Coronary artery (tissue), 2 donors: ENCODE measurements around the gene SMARCB1.

Experiments used
- DNase-seq: peaks from one replicate; pipeline ENCODE4 v3.0.0-alpha.2; 2017; ENCODE audit warnings: low spot score
- H3K27ac ChIP-seq, 2 donors: fragments of 200-600 bp; sonication (generic); one replicate each; pipeline ENCODE4 v1.5.1; 2016 to 2019
- H3K4me3 ChIP-seq: fragments of 200-600 bp; sonication (generic); 2 replicates; pipeline ENCODE4 v1.5.1; 2016; ENCODE audit warnings: mild to moderate bottlenecking, moderate library complexity
- TF ChIP-seq, protein P1 (sequence below): fragments of 200-600 bp; sonication (generic); IDR thresholded peaks from one replicate; pipeline ENCODE4 v1.5.1; 2019; ENCODE audit warnings: antibody characterized with exemption

SMARCB1 gene

DNA sequence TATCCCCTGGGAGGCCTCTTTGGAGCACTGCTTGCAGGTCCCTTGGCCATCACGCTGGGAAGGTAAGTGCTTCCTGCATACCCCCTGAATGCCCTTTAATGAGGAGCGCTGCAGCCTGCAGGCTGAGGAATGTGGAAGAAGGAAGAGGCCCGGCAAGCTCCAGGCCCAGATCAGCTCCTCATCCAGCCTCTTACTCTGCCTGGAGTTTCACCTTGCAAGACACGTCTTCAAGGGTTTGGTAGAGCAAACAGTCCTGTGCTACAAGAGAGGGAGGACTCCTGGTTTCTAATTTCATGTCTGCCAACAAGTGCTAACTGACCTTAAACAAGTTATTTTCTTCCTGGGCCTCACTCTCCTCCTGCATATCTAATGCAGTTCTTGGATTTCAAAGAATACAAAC, 81.8 kb downstream of the SMARCB1 start:
- DNase-seq, result no peak
- no peak overlapping the region for H3K27ac ChIP-seq
- no peak overlapping the region for H3K4me3 ChIP-seq
- TF ChIP-seq, protein P1, sequence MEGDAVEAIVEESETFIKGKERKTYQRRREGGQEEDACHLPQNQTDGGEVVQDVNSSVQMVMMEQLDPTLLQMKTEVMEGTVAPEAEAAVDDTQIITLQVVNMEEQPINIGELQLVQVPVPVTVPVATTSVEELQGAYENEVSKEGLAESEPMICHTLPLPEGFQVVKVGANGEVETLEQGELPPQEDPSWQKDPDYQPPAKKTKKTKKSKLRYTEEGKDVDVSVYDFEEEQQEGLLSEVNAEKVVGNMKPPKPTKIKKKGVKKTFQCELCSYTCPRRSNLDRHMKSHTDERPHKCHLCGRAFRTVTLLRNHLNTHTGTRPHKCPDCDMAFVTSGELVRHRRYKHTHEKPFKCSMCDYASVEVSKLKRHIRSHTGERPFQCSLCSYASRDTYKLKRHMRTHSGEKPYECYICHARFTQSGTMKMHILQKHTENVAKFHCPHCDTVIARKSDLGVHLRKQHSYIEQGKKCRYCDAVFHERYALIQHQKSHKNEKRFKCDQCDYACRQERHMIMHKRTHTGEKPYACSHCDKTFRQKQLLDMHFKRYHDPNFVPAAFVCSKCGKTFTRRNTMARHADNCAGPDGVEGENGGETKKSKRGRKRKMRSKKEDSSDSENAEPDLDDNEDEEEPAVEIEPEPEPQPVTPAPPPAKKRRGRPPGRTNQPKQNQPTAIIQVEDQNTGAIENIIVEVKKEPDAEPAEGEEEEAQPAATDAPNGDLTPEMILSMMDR, result no peak

DNA sequence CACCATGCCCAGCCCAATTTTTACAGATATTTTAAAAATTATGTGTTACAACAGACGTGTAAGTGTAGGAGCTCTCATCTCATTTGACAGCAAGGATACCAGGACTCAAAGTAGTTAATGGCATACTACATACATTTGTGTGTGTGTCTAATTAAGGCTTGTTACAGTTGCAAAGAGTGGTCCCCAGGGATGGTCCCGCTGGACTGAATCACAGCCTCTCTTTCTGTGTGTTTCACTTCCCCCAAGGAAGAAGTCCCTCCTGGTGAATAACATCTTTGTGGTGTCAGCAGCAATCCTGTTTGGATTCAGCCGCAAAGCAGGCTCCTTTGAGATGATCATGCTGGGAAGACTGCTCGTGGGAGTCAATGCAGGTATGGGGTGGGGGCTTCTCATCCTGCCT, 88.1 kb downstream of the SMARCB1 start:
- TF ChIP-seq, protein P1, result no peak
- no peak for DNase-seq
- no peak overlapping the region for H3K4me3 ChIP-seq
- no peak overlapping the region for H3K27ac ChIP-seq

DNA sequence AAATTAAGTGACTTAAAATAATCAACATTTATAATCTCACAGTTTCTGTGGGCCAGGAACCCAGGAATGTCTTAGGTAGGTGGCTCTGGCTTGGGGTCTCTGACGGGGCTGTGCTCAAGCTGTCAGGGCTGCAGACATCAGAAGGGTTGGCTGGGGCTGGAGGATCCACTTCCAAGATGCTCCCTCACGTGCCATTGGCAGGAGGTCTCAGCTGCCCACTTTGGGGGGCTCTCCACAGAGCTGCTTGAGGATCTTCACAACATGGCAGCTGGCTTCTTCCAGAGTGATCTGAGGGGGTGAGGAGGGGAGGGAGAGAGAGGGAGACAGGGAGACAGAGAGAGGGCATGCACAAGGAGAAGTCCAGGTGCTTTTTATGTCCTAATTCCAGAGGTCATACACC, 89.0 kb downstream of the SMARCB1 start:
- no peak overlapping the region for H3K27ac ChIP-seq
- TF ChIP-seq, protein P1, result no peak
- H3K4me3 ChIP-seq, result no peak overlapping the region
- DNase-seq, result no peak

DNA sequence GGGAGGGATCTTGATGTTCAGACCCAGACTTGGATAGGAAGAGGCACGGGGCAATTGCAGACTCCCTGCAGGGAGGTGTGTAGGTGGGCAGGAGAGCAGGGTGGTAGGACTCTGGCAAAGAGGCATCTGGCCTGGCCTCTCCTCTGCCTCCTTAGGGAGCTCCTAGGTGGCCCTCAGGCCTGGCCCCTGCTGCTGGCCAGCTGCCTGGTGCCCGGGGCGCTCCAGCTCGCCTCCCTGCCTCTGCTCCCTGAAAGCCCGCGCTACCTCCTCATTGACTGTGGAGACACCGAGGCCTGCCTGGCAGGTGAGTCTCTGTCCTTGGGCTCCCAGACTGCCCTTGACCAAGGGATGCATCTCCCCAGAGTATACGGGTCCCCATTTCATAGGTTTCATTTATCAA, 90.8 kb downstream of the SMARCB1 start:
- TF ChIP-seq, protein P1, result no peak
- no peak overlapping the region for H3K4me3 ChIP-seq
- H3K27ac ChIP-seq, result no peak overlapping the region
- DNase-seq, result no peak

DNA sequence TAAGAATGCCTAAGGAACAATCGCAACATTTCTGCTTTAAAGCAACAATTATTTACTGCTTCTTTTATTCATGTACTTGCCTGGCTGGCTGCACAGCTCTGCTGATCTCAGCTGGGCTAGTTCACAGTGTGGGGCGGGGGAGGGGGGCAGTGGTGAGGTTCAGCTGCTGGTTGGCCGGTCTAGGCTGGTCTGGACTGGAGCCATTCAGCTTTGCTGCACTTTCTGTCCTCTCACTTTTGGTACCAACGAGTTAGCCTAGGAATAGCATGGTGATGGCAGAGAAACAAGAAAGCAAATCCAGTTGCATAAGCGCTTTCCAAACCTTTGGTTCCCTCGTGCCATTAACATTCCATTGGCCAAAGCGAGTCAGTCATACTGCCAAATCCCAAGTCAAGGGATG, 91.5 kb downstream of the SMARCB1 start:
- H3K27ac ChIP-seq, result no peak overlapping the region
- DNase-seq, result no peak
- H3K4me3 ChIP-seq, result no peak overlapping the region
- TF ChIP-seq, protein P1, result no peak

DNA sequence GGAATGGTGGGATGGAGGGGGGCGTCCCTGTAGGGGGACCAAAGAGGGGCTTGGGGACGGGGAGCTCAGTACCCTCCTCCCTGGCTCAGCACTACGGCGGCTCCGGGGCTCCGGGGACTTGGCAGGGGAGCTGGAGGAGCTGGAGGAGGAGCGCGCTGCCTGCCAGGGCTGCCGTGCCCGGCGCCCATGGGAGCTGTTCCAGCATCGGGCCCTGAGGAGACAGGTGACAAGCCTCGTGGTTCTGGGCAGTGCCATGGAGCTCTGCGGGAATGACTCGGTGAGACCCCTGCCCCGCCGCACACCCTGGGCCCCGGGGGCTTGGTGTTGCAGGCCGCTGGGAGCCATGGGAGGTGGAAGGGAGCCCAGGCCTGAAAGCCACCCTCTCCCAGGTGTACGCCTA, 95.6 kb downstream of the SMARCB1 start:
- Histone ChIP-seq H3K4me3 (no peak overlapping the region), H3K27ac (no peak overlapping the region)
- TF ChIP-seq, protein P1, result no peak
- no peak for DNase-seq

DNA sequence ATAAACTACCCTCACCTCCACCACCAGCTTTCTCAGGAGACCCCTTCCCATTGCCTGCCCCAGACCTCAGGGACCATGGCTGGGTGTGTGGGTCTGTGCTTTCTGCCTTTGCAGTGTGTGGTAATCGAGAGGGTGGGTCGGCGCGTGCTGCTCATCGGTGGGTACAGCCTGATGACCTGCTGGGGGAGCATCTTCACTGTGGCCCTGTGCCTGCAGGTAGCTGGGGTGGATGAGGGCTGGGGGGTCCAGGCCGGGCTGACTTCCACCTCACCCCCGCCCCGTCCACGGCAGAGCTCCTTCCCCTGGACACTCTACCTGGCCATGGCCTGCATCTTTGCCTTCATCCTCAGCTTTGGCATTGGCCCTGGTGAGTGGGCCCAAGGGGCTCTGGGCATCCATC, 96.9 kb downstream of the SMARCB1 start:
- H3K27ac ChIP-seq, result no peak overlapping the region
- DNase-seq, result no peak
- H3K4me3 ChIP-seq, result no peak overlapping the region
- TF ChIP-seq, protein P1, result no peak
